ENCODE results near the gene IL16.
A peak's percentile ranks its signal among the peaks of the same experiment; 100 is the strongest.

IL16 gene

GRCh38 chr15:81315452-81316175 lies 118.9 kb downstream of the IL16 start:
- Histone ChIP-seq H3K27me3 (ENCODE audit: control insufficient read depth, insufficient read depth, low read length) (no peaks in the 10 kb centered on the region), H3K4me1 (ENCODE audit: control insufficient read depth, insufficient read depth, low read length) (no peaks in the 10 kb centered on the region), H3K4me3 (ENCODE audit: low read depth, low read length) (no peak overlapping the region), H3K36me3 (ENCODE audit: control insufficient read depth, insufficient read depth, low read length) (peaks cover 20% of the 10 kb centered on the region), H3K9me3 (ENCODE audit: control insufficient read depth, insufficient read depth, low read length) (no peaks in the 10 kb centered on the region), H3K9ac (ENCODE audit: low read depth, low read length) (no peak overlapping the region)

GRCh38 chr15:81316267-81316666 lies 119.6 kb downstream of the IL16 start:
- Histone ChIP-seq H3K36me3 (ENCODE audit: control insufficient read depth, insufficient read depth, low read length) (peaks cover 20% of the 10 kb centered on the region), H3K27me3 (ENCODE audit: control insufficient read depth, insufficient read depth, low read length) (no peaks in the 10 kb centered on the region), H3K4me3 (ENCODE audit: low read depth, low read length) (no peak overlapping the region), H3K9ac (ENCODE audit: low read depth, low read length) (no peak overlapping the region), H3K4me1 (ENCODE audit: control insufficient read depth, insufficient read depth, low read length) (no peaks in the 10 kb centered on the region), H3K9me3 (ENCODE audit: control insufficient read depth, insufficient read depth, low read length) (no peaks in the 10 kb centered on the region)

GRCh38 chr15:81317642-81318017 lies 121.0 kb downstream of the IL16 start:
- H3K9ac ChIP-seq (ENCODE audit: low read depth, low read length), result no peak overlapping the region
- peaks cover 14% of the 10 kb centered on the region for H3K36me3 ChIP-seq (ENCODE audit: control insufficient read depth, insufficient read depth, low read length)

GRCh38 chr15:81321667-81322066 lies 125.0 kb downstream of the IL16 start:
- Histone ChIP-seq H3K9ac (ENCODE audit: low read depth, low read length) (no peak overlapping the region), H3K4me1 (ENCODE audit: control insufficient read depth, insufficient read depth, low read length) (no peaks in the 10 kb centered on the region), H3K4me3 (ENCODE audit: low read depth, low read length) (no peak overlapping the region), H3K9me3 (ENCODE audit: control insufficient read depth, insufficient read depth, low read length) (no peaks in the 10 kb centered on the region), H3K27me3 (ENCODE audit: control insufficient read depth, insufficient read depth, low read length) (no peaks in the 10 kb centered on the region), H3K36me3 (ENCODE audit: control insufficient read depth, insufficient read depth, low read length) (peaks cover 14% of the 10 kb centered on the region)

More at GRCh38 chr15:81317642-81318017, 121.0 kb downstream of the IL16 start:
- Histone ChIP-seq H3K4me3 (ENCODE audit: low read depth, low read length) (no peak overlapping the region), H3K4me1 (ENCODE audit: control insufficient read depth, insufficient read depth, low read length) (no peaks in the 10 kb centered on the region), H3K9me3 (ENCODE audit: control insufficient read depth, insufficient read depth, low read length) (no peaks in the 10 kb centered on the region), H3K27me3 (ENCODE audit: control insufficient read depth, insufficient read depth, low read length) (no peaks in the 10 kb centered on the region)

- no peak overlapping the region for H3K9ac ChIP-seq (ENCODE audit: low read depth, low read length)
- no peak overlapping the region for H3K4me3 ChIP-seq (ENCODE audit: low read depth, low read length)
- H3K4me1 ChIP-seq (ENCODE audit: control insufficient read depth, insufficient read depth, low read length), result no peaks in the 10 kb centered on the region
Measured at GRCh38 chr15:81322676-81323253, 126.1 kb downstream of the IL16 start.

GRCh38 chr15:81323559-81323943 lies 126.9 kb downstream of the IL16 start:
- H3K36me3 ChIP-seq (ENCODE audit: control insufficient read depth, insufficient read depth, low read length), result peaks cover 9% of the 10 kb centered on the region
- no peak overlapping the region for H3K9ac ChIP-seq (ENCODE audit: low read depth, low read length)
- H3K9me3 ChIP-seq (ENCODE audit: control insufficient read depth, insufficient read depth, low read length), result no peaks in the 10 kb centered on the region
- peak overlapping the region; percentile 89 for H3K4me3 ChIP-seq (ENCODE audit: low read depth, low read length)
- H3K4me1 ChIP-seq (ENCODE audit: control insufficient read depth, insufficient read depth, low read length), result no peaks in the 10 kb centered on the region
- no peaks in the 10 kb centered on the region for H3K27me3 ChIP-seq (ENCODE audit: control insufficient read depth, insufficient read depth, low read length)

More at GRCh38 chr15:81322676-81323253, 126.1 kb downstream of the IL16 start:
- no peaks in the 10 kb centered on the region for H3K9me3 ChIP-seq (ENCODE audit: control insufficient read depth, insufficient read depth, low read length)
- peaks cover 12% of the 10 kb centered on the region for H3K36me3 ChIP-seq (ENCODE audit: control insufficient read depth, insufficient read depth, low read length)
- no peaks in the 10 kb centered on the region for H3K27me3 ChIP-seq (ENCODE audit: control insufficient read depth, insufficient read depth, low read length)

GRCh38 chr15:81323944-81324881 lies 127.5 kb downstream of the IL16 start, which contains the start of gene STARD5:
Gene STARD5 (minus strand): TSS chr15:81324141. CDS start chr15:81324099, 42 bp downstream.
- Histone ChIP-seq H3K9ac (ENCODE audit: low read depth, low read length) (peak within 1 kb of the TSS; percentile 61), H3K4me3 (ENCODE audit: low read depth, low read length) (peak within 1 kb of the TSS; percentile 89), H3K36me3 (ENCODE audit: control insufficient read depth, insufficient read depth, low read length) (peaks cover 6% of the 10 kb centered on the region), H3K4me1 (ENCODE audit: control insufficient read depth, insufficient read depth, low read length) (no peaks in the 10 kb centered on the region), H3K9me3 (ENCODE audit: control insufficient read depth, insufficient read depth, low read length) (no peaks in the 10 kb centered on the region), H3K27me3 (ENCODE audit: control insufficient read depth, insufficient read depth, low read length) (no peaks in the 10 kb centered on the region)

GRCh38 chr15:81326466-81327212 lies 130.0 kb downstream of the IL16 start:
- H3K36me3 ChIP-seq (ENCODE audit: control insufficient read depth, insufficient read depth, low read length), result no peaks in the 10 kb centered on the region
- no peaks in the 10 kb centered on the region for H3K9me3 ChIP-seq (ENCODE audit: control insufficient read depth, insufficient read depth, low read length)
- no peaks in the 10 kb centered on the region for H3K4me1 ChIP-seq (ENCODE audit: control insufficient read depth, insufficient read depth, low read length)
- no peak overlapping the region for H3K9ac ChIP-seq (ENCODE audit: low read depth, low read length)
- no peak overlapping the region for H3K4me3 ChIP-seq (ENCODE audit: low read depth, low read length)
- no peaks in the 10 kb centered on the region for H3K27me3 ChIP-seq (ENCODE audit: control insufficient read depth, insufficient read depth, low read length)

GRCh38 chr15:81327516-81327915 lies 130.8 kb downstream of the IL16 start:
- Histone ChIP-seq H3K9me3 (ENCODE audit: control insufficient read depth, insufficient read depth, low read length) (no peaks in the 10 kb centered on the region), H3K9ac (ENCODE audit: low read depth, low read length) (no peak overlapping the region), H3K4me3 (ENCODE audit: low read depth, low read length) (no peak overlapping the region), H3K36me3 (ENCODE audit: control insufficient read depth, insufficient read depth, low read length) (no peaks in the 10 kb centered on the region), H3K4me1 (ENCODE audit: control insufficient read depth, insufficient read depth, low read length) (no peaks in the 10 kb centered on the region), H3K27me3 (ENCODE audit: control insufficient read depth, insufficient read depth, low read length) (no peaks in the 10 kb centered on the region)

- no peaks in the 10 kb centered on the region for H3K9me3 ChIP-seq (ENCODE audit: control insufficient read depth, insufficient read depth, low read length)
- H3K4me3 ChIP-seq (ENCODE audit: low read depth, low read length), result no peak overlapping the region
Measured at GRCh38 chr15:81329446-81329845, 132.8 kb downstream of the IL16 start.

More at GRCh38 chr15:81329446-81329845, 132.8 kb downstream of the IL16 start:
- H3K36me3 ChIP-seq (ENCODE audit: control insufficient read depth, insufficient read depth, low read length), result no peaks in the 10 kb centered on the region
- no peaks in the 10 kb centered on the region for H3K4me1 ChIP-seq (ENCODE audit: control insufficient read depth, insufficient read depth, low read length)
- H3K9ac ChIP-seq (ENCODE audit: low read depth, low read length), result no peak overlapping the region
- H3K27me3 ChIP-seq (ENCODE audit: control insufficient read depth, insufficient read depth, low read length), result no peaks in the 10 kb centered on the region

Data from iPS-15b (cell line).